H1 (cell line): ENCODE measurements around the gene ROM1.

Experiments used
- BCL11A ChIP-seq, 2 experiments: IDR thresholded peaks; one replicate each; pipeline ENCODE4 v1.6.1; 2011; ENCODE audit warnings: low read depth in 2 of 2, low read length in 2 of 2, mild to moderate bottlenecking in 2 of 2
- EZH2 ChIP-seq: fragments of 200-600 bp; sonication (generic); IDR thresholded peaks from 2 replicates; pipeline ENCODE4 v1.7.1; 2012; ENCODE audit warnings: low read depth, mild to moderate bottlenecking, moderate library complexity, low read length, inconsistent platforms; ENCODE audit not compliant: severe bottlenecking
- GTF2F1 ChIP-seq: IDR thresholded peaks from 2 replicates; pipeline ENCODE4 v1.6.1; 2012; ENCODE audit warnings: low read depth, low read length, improper control_type of control experiment, borderline replicate concordance
- PHF8 ChIP-seq: fragments of 200-600 bp; sonication (generic); conservative IDR thresholded peaks from 2 replicates; pipeline ENCODE4 v1.7.1; 2012; ENCODE audit warnings: low read depth, mild to moderate bottlenecking, inconsistent platforms, low read length, moderate library complexity
- POLR2A ChIP-seq, 2 experiments: IDR thresholded peaks; 1 replicate in 1 of 2; 2 replicates in 1 of 2; pipeline ENCODE4 v1.6.1; 2011; ENCODE audit warnings: low read depth in 2 of 2, low read length in 2 of 2, mild to moderate bottlenecking in 2 of 2; ENCODE audit errors: control extremely low read depth in 1 of 2
- TAF7 ChIP-seq: optimal IDR thresholded peaks from 2 replicates; pipeline ENCODE3; 2011; ENCODE audit warnings: low read depth, mild to moderate bottlenecking, inconsistent platforms, low read length, moderate library complexity, borderline replicate concordance
- YY1 ChIP-seq: IDR thresholded peaks from 2 replicates; pipeline ENCODE4 v1.6.1; 2011; ENCODE audit warnings: low read depth, mild to moderate bottlenecking, low read length
- TF ChIP-seq, protein P1 (sequence below), 3 experiments: IDR thresholded peaks; 1 replicate in 2 of 3; 2 replicates in 1 of 3; pipeline versions ENCODE4 v1.5.1 to v1.6.1; 2011; ENCODE audit warnings: low read length in 3 of 3, mild to moderate bottlenecking in 3 of 3, inconsistent platforms in 2 of 3, low read depth in 1 of 3, moderate library complexity in 1 of 3; ENCODE audit not compliant: insufficient read depth in 1 of 3; ENCODE audit errors: control extremely low read depth in 1 of 3
- TF ChIP-seq, protein P2 (sequence below): IDR thresholded peaks from 2 replicates; pipeline ENCODE4 v1.6.1; 2012; ENCODE audit warnings: inconsistent platforms
- TF ChIP-seq, protein P3 (sequence below): IDR thresholded peaks from 2 replicates; pipeline ENCODE4 v1.6.1; 2011; ENCODE audit warnings: low read length, improper control_type of control experiment
- TF ChIP-seq, protein P4 (sequence below): IDR thresholded peaks from 2 replicates; pipeline ENCODE4 v1.6.1; 2011; ENCODE audit warnings: low read depth, mild to moderate bottlenecking, low read length; ENCODE audit not compliant: insufficient read depth

DNA sequence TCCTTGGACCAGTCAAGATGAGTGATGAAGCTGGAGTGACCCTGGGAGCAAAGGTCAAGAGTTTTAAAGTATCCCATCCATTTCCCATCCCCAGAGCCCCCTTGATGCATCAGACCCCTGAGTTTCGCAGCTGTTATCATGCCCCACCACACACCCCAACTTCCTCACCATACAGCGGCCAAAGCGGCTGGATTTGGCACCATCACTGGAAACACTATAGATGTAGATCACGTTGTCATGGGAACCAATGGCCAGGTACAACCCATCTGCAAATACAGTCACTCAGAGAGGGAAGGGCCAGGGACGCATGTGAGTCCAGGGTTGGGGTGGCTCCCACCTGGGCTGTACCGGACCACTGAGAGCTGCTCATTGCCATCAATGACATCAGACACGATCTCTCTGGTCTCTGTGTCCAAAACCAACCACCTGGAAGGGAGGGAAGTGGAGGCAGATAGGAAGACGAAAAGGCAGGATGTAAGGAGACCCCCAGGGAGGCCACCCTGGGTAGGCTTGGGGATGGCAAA lies 9.2 kb upstream of the ROM1 start:
- TF ChIP-seq BCL11A (IDR thresholded peaks at IDR 0.05; ENCODE audit: low read depth in 2 of 2, low read length in 2 of 2) (no peak), YY1 (no peak), POLR2A (IDR thresholded peaks at IDR 0.05; ENCODE audit: control extremely low read depth in 1 of 2, low read depth in 2 of 2, low read length in 2 of 2) (no peak), EZH2 (no peak), PHF8 (no peak), GTF2F1 (no peak), TAF7 (no peak)
- TF ChIP-seq, protein P1, sequence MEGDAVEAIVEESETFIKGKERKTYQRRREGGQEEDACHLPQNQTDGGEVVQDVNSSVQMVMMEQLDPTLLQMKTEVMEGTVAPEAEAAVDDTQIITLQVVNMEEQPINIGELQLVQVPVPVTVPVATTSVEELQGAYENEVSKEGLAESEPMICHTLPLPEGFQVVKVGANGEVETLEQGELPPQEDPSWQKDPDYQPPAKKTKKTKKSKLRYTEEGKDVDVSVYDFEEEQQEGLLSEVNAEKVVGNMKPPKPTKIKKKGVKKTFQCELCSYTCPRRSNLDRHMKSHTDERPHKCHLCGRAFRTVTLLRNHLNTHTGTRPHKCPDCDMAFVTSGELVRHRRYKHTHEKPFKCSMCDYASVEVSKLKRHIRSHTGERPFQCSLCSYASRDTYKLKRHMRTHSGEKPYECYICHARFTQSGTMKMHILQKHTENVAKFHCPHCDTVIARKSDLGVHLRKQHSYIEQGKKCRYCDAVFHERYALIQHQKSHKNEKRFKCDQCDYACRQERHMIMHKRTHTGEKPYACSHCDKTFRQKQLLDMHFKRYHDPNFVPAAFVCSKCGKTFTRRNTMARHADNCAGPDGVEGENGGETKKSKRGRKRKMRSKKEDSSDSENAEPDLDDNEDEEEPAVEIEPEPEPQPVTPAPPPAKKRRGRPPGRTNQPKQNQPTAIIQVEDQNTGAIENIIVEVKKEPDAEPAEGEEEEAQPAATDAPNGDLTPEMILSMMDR (IDR thresholded peaks at IDR 0.05; ENCODE audit: control extremely low read depth in 1 of 3, insufficient read depth in 1 of 3, low read depth in 1 of 3, low read length in 3 of 3) = no peak
- TF ChIP-seq, protein P2, sequence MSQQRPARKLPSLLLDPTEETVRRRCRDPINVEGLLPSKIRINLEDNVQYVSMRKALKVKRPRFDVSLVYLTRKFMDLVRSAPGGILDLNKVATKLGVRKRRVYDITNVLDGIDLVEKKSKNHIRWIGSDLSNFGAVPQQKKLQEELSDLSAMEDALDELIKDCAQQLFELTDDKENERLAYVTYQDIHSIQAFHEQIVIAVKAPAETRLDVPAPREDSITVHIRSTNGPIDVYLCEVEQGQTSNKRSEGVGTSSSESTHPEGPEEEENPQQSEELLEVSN = no peak
- TF ChIP-seq, protein P3, sequence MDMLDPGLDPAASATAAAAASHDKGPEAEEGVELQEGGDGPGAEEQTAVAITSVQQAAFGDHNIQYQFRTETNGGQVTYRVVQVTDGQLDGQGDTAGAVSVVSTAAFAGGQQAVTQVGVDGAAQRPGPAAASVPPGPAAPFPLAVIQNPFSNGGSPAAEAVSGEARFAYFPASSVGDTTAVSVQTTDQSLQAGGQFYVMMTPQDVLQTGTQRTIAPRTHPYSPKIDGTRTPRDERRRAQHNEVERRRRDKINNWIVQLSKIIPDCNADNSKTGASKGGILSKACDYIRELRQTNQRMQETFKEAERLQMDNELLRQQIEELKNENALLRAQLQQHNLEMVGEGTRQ = no peak
- TF ChIP-seq, protein P4, sequence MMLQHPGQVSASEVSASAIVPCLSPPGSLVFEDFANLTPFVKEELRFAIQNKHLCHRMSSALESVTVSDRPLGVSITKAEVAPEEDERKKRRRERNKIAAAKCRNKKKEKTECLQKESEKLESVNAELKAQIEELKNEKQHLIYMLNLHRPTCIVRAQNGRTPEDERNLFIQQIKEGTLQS = no peak
